GM12878 (cell line): ENCODE data around the gene SDK2. TPM values are rescaled to one million over a fixed set of nuclear protein-coding genes. Genes with fewer than 3 reads are reported as not detected.

ENCODE experiments used
- ATAC-seq: fragments of 200-7000 bp; cut with Tn5 transposase; 3 replicates; pipeline ENCODE4 v1.9.1; 2020; ENCODE audit warnings: mild to moderate bottlenecking, moderate library complexity
- BruUV-seq: library from RNA; stranded (reverse); fragments of 400-500 nt; replicated peaks from 2 replicates; lab custom pipeline; 2021; lab: Mats Ljungman, UMichigan
- CTCF ChIA-PET: fragments of 300-600 bp; sonication (Branson Sonifier 250); formaldehyde crosslinking; extraction: SDS; loops from one replicate; lab custom pipeline; 2021; ENCODE audit warnings: inconsistent platforms; lab: Yijun Ruan, JAX
- POLR2A ChIA-PET: fragments of 350-600 bp; formaldehyde crosslinking; extraction: SDS; loops from one replicate; lab custom pipeline; 2021; ENCODE audit warnings: inconsistent platforms; lab: Charles Lee
- RAD21 ChIA-PET: fragments of 300-600 bp; sonication (Branson Sonifier 250); formaldehyde crosslinking; loops from one replicate; lab custom pipeline; 2023; ENCODE audit warnings: antibody characterized with exemption; ENCODE audit not compliant: unreplicated experiment; lab: Charles Lee
- SMC1A ChIA-PET: fragments of 300-600 bp; sonication (Branson Sonifier 250); formaldehyde crosslinking; loops from one replicate; lab custom pipeline; 2023; ENCODE audit not compliant: unreplicated experiment, uncharacterized antibody; lab: Charles Lee
- DNase-seq: peaks from one replicate; pipeline ENCODE4 v3.0.0-alpha.2; 2011; ENCODE audit warnings: low read depth, low spot score
- FAIRE-seq: peaks from 3 replicates; lab custom pipeline; 2011; peaks lifted over from hg19 to GRCh38; lab: Jason Lieb, UNC
- H2AFZ ChIP-seq: 2 replicates; pipeline ENCODE4 v1.6.0; 2011; ENCODE audit warnings: low read depth, low read length, control low read depth; ENCODE audit not compliant: control insufficient read depth
- H3K27ac ChIP-seq: 2 replicates; pipeline ENCODE4 v1.5.1; 2011; ENCODE audit warnings: control low read depth; ENCODE audit not compliant: control insufficient read depth, insufficient read depth
- H3K27me3 ChIP-seq, 2 experiments: replicated peaks in 1 of 2; 2 replicates each; pipeline versions ENCODE4 v1.6.0 to v1.6.1; 2011; ENCODE audit warnings: low read length in 1 of 2; ENCODE audit not compliant: control insufficient read depth in 2 of 2, insufficient read depth in 2 of 2
- H3K36me3 ChIP-seq, 2 experiments: 2 replicates each; pipeline ENCODE4 v1.5.1; 2011; ENCODE audit warnings: low read length in 1 of 2; ENCODE audit not compliant: control insufficient read depth in 2 of 2, insufficient read depth in 2 of 2
- H3K4me1 ChIP-seq: 2 replicates; pipeline ENCODE4 v1.6.1; 2011; ENCODE audit warnings: mild to moderate bottlenecking, low read length, moderate library complexity, mixed read lengths; ENCODE audit not compliant: control insufficient read depth, insufficient read depth
- H3K4me2 ChIP-seq: 2 replicates; pipeline ENCODE4 v1.6.0; 2011; ENCODE audit warnings: control low read depth; ENCODE audit not compliant: control insufficient read depth, insufficient read depth
- H3K4me3 ChIP-seq: fragments of 200-600 bp; sonication (generic); 2 replicates; pipeline ENCODE4 v1.5.1; 2016
- H3K79me2 ChIP-seq: 2 replicates; pipeline ENCODE4 v1.6.0; 2011; ENCODE audit warnings: low read length; ENCODE audit not compliant: control insufficient read depth, insufficient read depth
- H3K9ac ChIP-seq: 2 replicates; pipeline ENCODE4 v1.8.0; 2011; ENCODE audit warnings: low read length, control low read depth, mixed read lengths; ENCODE audit not compliant: control insufficient read depth, insufficient read depth
- H3K9me3 ChIP-seq: replicated peaks from 3 replicates; pipeline ENCODE4 v1.5.1; 2011; ENCODE audit warnings: mild to moderate bottlenecking, low read length; ENCODE audit not compliant: control insufficient read depth, insufficient read depth
- H4K20me1 ChIP-seq: 2 replicates; pipeline ENCODE4 v1.6.0; 2011; ENCODE audit not compliant: control insufficient read depth, insufficient read depth
- ASH2L ChIP-seq: fragments of 300-600, 200-600 bp; sonication (generic); IDR thresholded peaks from 2 replicates; pipeline ENCODE4 v1.6.1; 2017; ENCODE audit warnings: low read depth, mild to moderate bottlenecking, borderline replicate concordance
- BCL3 ChIP-seq: IDR thresholded peaks from 2 replicates; pipeline ENCODE4 v1.6.1; 2011; ENCODE audit warnings: borderline replicate concordance, low read depth, mild to moderate bottlenecking, moderate library complexity, low read length; ENCODE audit not compliant: insufficient read depth, poor library complexity, severe bottlenecking
- CREB1 ChIP-seq: IDR thresholded peaks from 2 replicates; pipeline ENCODE4 v1.6.1; 2012; ENCODE audit warnings: low read depth, mild to moderate bottlenecking, inconsistent platforms
- GATAD2B ChIP-seq: fragments of 450-650 bp; conservative IDR thresholded peaks from 2 replicates; pipeline ENCODE4 v1.6.1; 2017; ENCODE audit warnings: low read depth, mild to moderate bottlenecking, moderate library complexity
- HCFC1 ChIP-seq: fragments of 150-350 bp; IDR thresholded peaks from 2 replicates; pipeline ENCODE4 v1.6.1; 2014; ENCODE audit warnings: low read length
- IRF3 ChIP-seq: fragments of 450-650 bp; IDR thresholded peaks from 2 replicates; pipeline ENCODE4 v1.6.1; 2014; ENCODE audit warnings: mild to moderate bottlenecking
- MYC ChIP-seq: IDR thresholded peaks from 2 replicates; pipeline ENCODE4 v1.6.1; 2011; ENCODE audit warnings: mild to moderate bottlenecking, low read length, moderate library complexity, inconsistent platforms; ENCODE audit not compliant: insufficient read depth, insufficient replicate concordance, insufficient read length, severe bottlenecking
- TARDBP ChIP-seq: IDR thresholded peaks from 2 replicates; pipeline ENCODE4 v1.6.1; 2016; ENCODE audit warnings: borderline replicate concordance
- TCF7 ChIP-seq: IDR thresholded peaks from 2 replicates; pipeline ENCODE4 v1.6.1; 2014; ENCODE audit warnings: antibody characterized with exemption, borderline replicate concordance
- ZNF207 ChIP-seq: fragments of 450-650 bp; IDR thresholded peaks from 2 replicates; pipeline ENCODE4 v1.6.1; 2014; ENCODE audit warnings: antibody characterized with exemption, mild to moderate bottlenecking, borderline replicate concordance
- WGBS: methylation state at CpG from one replicate; pipeline ENCODE4 v1.1.6; 2016; ENCODE audit warnings: low lambda C conversion rate; ENCODE audit not compliant: insufficient replicate concordance, insufficient coverage; ENCODE audit errors: missing lambda C conversion rate; 5-methylcytosine and 5-hydroxymethylcytosine counted together
- in situ Hi-C: fragments of 300-500 bp; cut with MboI; formaldehyde crosslinking; loops from 9 replicates; pipeline ENCODE4 v1.14.3; 2018; ENCODE audit warnings: mixed read lengths
- intact Hi-C: fragments of 100-400 bp; cut with micrococcal nuclease; formaldehyde crosslinking; loops from one replicate; pipeline ENCODE4 v1.14.2; 2022; ENCODE audit not compliant: unreplicated experiment
- polyA plus RNA-seq, 11 experiments: library from polyadenylated mRNA; depleted of rRNA in 4 of 11; unstranded in 6 of 11; stranded (reverse) in 5 of 11; fragments of >200 nt; fragmentation: Nextera tagmentation in 4 of 11; fragmentation: Illumina TruSeq in 1 of 11; extraction: Ambion mirVana in 4 of 11; extraction: Trizol in 1 of 11; gene quantifications; 1 replicate in 1 of 11; 2 replicates in 10 of 11; pipeline versions ENCODE4 v1.2.1 to v1.2.3, GENCODE V29; 2011 to 2016; ENCODE audit warnings: inconsistent platforms in 2 of 11, missing spikeins in 2 of 11, low read depth in 1 of 11
- total RNA-seq, 4 experiments: library from RNA; depleted of rRNA in 3 of 4; stranded (reverse); fragments of >200 nt in 3 of 4; fragmentation: Illumina TruSeq in 1 of 4; extraction: Trizol in 1 of 4; gene quantifications; 2 replicates each; pipeline versions ENCODE4 v1.2.1 to v1.2.3, GENCODE V29; 2013 to 2021
- TF ChIP-seq, protein P1 (sequence below): IDR thresholded peaks from 2 replicates; pipeline ENCODE4 v1.6.1; 2012; ENCODE audit warnings: low read length, inconsistent platforms
- TF ChIP-seq, protein P2 (sequence below): fragments of 150-350 bp; IDR thresholded peaks from 2 replicates; pipeline ENCODE4 v1.6.1; 2014; ENCODE audit warnings: mild to moderate bottlenecking, low read depth, low read length

The SDK2 gene
- total and polyA plus RNA-seq, 10 of the 15 experiments (the other 5 are each of a cell fraction or from before 2014, with no cell fraction given): 0.03 to 0.08 (median 0.03) TPM; not detected in 7

DNA sequence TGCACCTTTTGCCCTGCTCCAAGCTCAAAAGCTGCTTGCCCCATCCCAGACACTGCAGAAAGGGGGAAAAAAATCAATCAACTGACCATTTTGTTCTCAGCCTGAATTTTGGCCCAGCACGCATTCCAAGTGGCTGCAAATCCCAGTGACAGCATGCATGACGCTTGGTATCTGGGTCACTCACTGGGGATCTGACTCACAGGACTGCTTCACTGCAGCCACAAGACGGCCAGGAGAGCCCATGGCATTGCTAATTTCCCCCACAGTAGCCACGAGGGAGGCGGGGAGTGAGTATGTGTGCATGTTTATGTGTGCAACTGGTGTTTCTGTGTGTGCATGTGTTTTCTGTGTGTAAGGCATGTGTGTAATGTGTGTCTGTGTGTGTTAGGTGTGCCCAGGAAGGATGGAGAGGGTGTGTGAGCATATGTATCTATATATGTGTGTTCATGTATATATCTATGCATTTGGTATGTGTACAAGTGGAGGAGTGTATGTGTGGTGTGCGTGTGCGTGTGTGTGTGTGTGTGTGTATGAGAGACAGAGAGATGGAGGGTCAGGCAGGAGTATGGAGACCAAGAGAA lies 33.8 kb downstream of the SDK2 start:
- Histone ChIP-seq H3K27ac (no peak overlapping the region), H3K9me3 (no peaks in the 10 kb centered on the region), H3K4me2 (no peak overlapping the region), H3K9ac (no peak overlapping the region), H4K20me1 (no peaks in the 10 kb centered on the region), H3K4me3 (no peak overlapping the region), H3K27me3 (no peaks in the 10 kb centered on the region; a peak in 1 of 4 replicates), H3K79me2 (no peaks in the 10 kb centered on the region), H2AFZ (no peak overlapping the region), H3K4me1 (no peaks in the 10 kb centered on the region), H3K36me3 (no peaks in the 10 kb centered on the region)
- ChIA-PET CTCF (no interaction called here), RAD21 (no interaction called here), POLR2A (no interaction called here), SMC1A (no interaction called here)
- no TSS peak for BruUV-seq
- TF ChIP-seq BCL3: peak; percentile 16
- TF ChIP-seq, protein P1, sequence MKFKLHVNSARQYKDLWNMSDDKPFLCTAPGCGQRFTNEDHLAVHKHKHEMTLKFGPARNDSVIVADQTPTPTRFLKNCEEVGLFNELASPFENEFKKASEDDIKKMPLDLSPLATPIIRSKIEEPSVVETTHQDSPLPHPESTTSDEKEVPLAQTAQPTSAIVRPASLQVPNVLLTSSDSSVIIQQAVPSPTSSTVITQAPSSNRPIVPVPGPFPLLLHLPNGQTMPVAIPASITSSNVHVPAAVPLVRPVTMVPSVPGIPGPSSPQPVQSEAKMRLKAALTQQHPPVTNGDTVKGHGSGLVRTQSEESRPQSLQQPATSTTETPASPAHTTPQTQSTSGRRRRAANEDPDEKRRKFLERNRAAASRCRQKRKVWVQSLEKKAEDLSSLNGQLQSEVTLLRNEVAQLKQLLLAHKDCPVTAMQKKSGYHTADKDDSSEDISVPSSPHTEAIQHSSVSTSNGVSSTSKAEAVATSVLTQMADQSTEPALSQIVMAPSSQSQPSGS: no peak
- FAIRE-seq: no peak
- no peak for DNase-seq
- no peak for ATAC-seq
- 37% methylated on average over 7 of the region's 7 CpGs for WGBS
- in situ Hi-C loops: no loop called here
- intact Hi-C loops: no loop called here

GRCh38 chr17:73609758-73610157 lies 34.5 kb downstream of the SDK2 start:
- Histone ChIP-seq H3K4me2 (no peak overlapping the region), H3K9me3 (no peaks in the 10 kb centered on the region), H3K36me3 (no peaks in the 10 kb centered on the region), H3K4me3 (no peak overlapping the region), H4K20me1 (no peaks in the 10 kb centered on the region), H3K27ac (no peak overlapping the region), H3K27me3 (no peaks in the 10 kb centered on the region; a peak in 1 of 4 replicates), H3K4me1 (no peaks in the 10 kb centered on the region), H2AFZ (no peak overlapping the region), H3K9ac (no peak overlapping the region), H3K79me2 (no peaks in the 10 kb centered on the region)
- ChIA-PET RAD21 (no interaction called here), SMC1A (no interaction called here), CTCF (no interaction called here), POLR2A (no interaction called here)
- DNase-seq: no peak
- no TSS peak for BruUV-seq
- ATAC-seq: no peak
- intact Hi-C loops: no loop called here
- in situ Hi-C loops: no loop called here
- WGBS: 6% methylated on average over 7 of the region's 7 CpGs
- FAIRE-seq: no peak
- TF ChIP-seq TARDBP (no peak), HCFC1 (no peak), ASH2L (no peak), CREB1 (no peak), GATAD2B (no peak), IRF3 (no peak), TCF7 (no peak), ZNF207 (no peak), MYC (no peak)
- TF ChIP-seq, protein P2, sequence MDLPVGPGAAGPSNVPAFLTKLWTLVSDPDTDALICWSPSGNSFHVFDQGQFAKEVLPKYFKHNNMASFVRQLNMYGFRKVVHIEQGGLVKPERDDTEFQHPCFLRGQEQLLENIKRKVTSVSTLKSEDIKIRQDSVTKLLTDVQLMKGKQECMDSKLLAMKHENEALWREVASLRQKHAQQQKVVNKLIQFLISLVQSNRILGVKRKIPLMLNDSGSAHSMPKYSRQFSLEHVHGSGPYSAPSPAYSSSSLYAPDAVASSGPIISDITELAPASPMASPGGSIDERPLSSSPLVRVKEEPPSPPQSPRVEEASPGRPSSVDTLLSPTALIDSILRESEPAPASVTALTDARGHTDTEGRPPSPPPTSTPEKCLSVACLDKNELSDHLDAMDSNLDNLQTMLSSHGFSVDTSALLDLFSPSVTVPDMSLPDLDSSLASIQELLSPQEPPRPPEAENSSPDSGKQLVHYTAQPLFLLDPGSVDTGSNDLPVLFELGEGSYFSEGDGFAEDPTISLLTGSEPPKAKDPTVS: no peak
